Uterus (tissue), 2 donors: ENCODE results near the gene TCF19.

Experiments used
- POLR2A ChIP-seq, 2 donors: fragments of 450-650 bp; IDR thresholded peaks; one replicate each; pipeline ENCODE4 v1.6.1; 2016; ENCODE audit warnings: antibody characterized with exemption in 2 of 2, mild to moderate bottlenecking in 1 of 2, moderate library complexity in 1 of 2
- TF ChIP-seq, protein P1 (sequence below), 4 experiments: fragments of 200-600 bp in 2 of 4; fragments of 450-650 bp in 2 of 4; sonication (generic) in 2 of 4; IDR thresholded peaks; one replicate each; pipeline ENCODE4 v1.5.1; 2016 to 2019; ENCODE audit warnings: antibody characterized with exemption in 4 of 4, mild to moderate bottlenecking in 2 of 4, moderate library complexity in 1 of 4

DNA sequence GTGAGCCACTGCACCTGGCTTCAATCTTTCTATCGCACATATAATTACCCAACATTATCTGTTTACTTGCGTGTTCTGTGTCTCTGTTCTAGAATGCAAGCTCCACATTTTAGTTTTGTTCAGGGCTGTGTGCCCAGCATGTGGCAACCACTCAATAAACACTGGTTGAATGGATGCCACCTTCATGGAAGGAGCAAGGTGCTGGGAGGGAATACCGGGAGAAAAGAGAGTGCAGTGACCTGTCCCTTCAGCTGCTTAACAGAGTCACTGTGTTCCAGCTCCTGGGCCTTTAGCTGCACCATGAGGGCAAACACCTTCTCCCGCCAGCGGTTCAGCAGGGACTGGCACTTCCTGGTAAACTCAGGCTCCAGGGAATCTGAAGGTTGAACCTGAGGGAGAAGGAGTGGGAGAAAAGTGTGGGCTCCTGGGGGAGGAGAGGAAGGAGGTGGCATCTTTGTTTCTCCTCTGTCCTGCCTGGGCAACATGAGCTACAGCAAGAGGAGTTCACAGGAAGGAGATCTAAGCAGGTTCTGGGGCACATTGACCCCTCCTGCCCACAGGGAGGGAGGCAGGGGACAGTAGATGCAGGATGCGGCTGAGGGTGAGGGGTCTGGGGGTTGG, 8.5 kb upstream of the TCF19 start:
- TF ChIP-seq, protein P1, sequence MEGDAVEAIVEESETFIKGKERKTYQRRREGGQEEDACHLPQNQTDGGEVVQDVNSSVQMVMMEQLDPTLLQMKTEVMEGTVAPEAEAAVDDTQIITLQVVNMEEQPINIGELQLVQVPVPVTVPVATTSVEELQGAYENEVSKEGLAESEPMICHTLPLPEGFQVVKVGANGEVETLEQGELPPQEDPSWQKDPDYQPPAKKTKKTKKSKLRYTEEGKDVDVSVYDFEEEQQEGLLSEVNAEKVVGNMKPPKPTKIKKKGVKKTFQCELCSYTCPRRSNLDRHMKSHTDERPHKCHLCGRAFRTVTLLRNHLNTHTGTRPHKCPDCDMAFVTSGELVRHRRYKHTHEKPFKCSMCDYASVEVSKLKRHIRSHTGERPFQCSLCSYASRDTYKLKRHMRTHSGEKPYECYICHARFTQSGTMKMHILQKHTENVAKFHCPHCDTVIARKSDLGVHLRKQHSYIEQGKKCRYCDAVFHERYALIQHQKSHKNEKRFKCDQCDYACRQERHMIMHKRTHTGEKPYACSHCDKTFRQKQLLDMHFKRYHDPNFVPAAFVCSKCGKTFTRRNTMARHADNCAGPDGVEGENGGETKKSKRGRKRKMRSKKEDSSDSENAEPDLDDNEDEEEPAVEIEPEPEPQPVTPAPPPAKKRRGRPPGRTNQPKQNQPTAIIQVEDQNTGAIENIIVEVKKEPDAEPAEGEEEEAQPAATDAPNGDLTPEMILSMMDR (IDR thresholded peaks at IDR 0.05), result no peak
- TF ChIP-seq POLR2A (IDR thresholded peaks at IDR 0.05), result no peak
